Ovary (tissue), 9 donors: Measurements from ENCODE around the gene SV2C. TPM values are rescaled to one million over a fixed set of nuclear protein-coding genes. Genes with fewer than 3 reads are reported as not detected.

ENCODE experiments used
- DNase-seq, 5 donors: peaks; one replicate each; pipeline ENCODE4 v3.0.0-alpha.2; 2019 to 2020
- H3K27ac ChIP-seq, 2 donors: fragments of 200-600 bp; one replicate each; pipeline versions ENCODE4 v1.5.1 to v1.8.0; 2019 to 2022
- H3K27me3 ChIP-seq: fragments of 200-600 bp; one replicate; pipeline ENCODE4 v1.8.0; 2022
- H3K36me3 ChIP-seq: fragments of 200-600 bp; sonication (generic); one replicate; pipeline ENCODE4 v1.5.1; 2019
- H3K4me1 ChIP-seq: one replicate; pipeline ENCODE4 v1.8.1; 2013; ENCODE audit warnings: mild to moderate bottlenecking, moderate library complexity; ENCODE audit not compliant: insufficient read depth
- H3K4me3 ChIP-seq: fragments of 200-600 bp; sonication (generic); one replicate; pipeline ENCODE4 v1.5.1; 2017
- H3K9me3 ChIP-seq, 2 donors: fragments of 200-600 bp in 1 of 2; sonication (generic) in 1 of 2; one replicate each; pipeline versions ENCODE4 v1.5.1 to v1.8.1; 2013 to 2019; ENCODE audit warnings: mild to moderate bottlenecking in 1 of 2, moderate library complexity in 1 of 2
- EP300 ChIP-seq: sonication (generic); formaldehyde crosslinking; IDR thresholded peaks from one replicate; pipeline ENCODE4 v1.6.1; 2017; ENCODE audit warnings: antibody characterized with exemption
- POLR2A ChIP-seq: fragments of 450-650 bp; IDR thresholded peaks from one replicate; pipeline ENCODE4 v1.6.1; 2017; ENCODE audit warnings: antibody characterized with exemption, mild to moderate bottlenecking, moderate library complexity
- WGBS, 3 donors: extraction: QIAGEN DNeasy Blood & Tissue Kit in 1 of 3; methylation state at CpG; one replicate each; pipeline versions ENCODE4 v1.1.5 to v1.1.7; 2013 to 2017; 5-methylcytosine and 5-hydroxymethylcytosine counted together
- intact Hi-C, 4 donors: fragments of 100-400 bp; cut with DNase I; formaldehyde crosslinking; loops; one replicate each; pipeline versions ENCODE4 v1.11.0 to v1.15.1; 2022 to 2023
- polyA plus RNA-seq, 2 donors: library from polyadenylated mRNA; stranded (reverse); fragments of 200-250 nt in 1 of 2; fragments of 350-450 nt in 1 of 2; fragmentation: Illumina TruSeq in 1 of 2; extraction: RNeasy Lipid Tissue Mini Kit (QIAGEN cat#74804) in 1 of 2; gene quantifications; one replicate each; pipeline ENCODE4 v1.2.3, GENCODE V29; 2013 to 2014
- total RNA-seq, 7 donors: library from RNA; depleted of rRNA in 2 of 7; stranded (reverse); fragments of >200 nt in 2 of 7; fragmentation: NEBNext Ultra II Directional in 3 of 7; extraction: Animal tissue kit (Norgen Biotek cat#: 25700) in 3 of 7; gene quantifications; one replicate each; pipeline versions ENCODE4 v1.1.0 to v1.2.4, GENCODE V29; 2016 to 2023
- TF ChIP-seq, protein P1 (sequence below), 3 donors: fragments of 450-650 bp in 2 of 3; fragments of 200-600 bp in 1 of 3; IDR thresholded peaks; one replicate each; pipeline versions ENCODE4 v1.5.1 to v1.8.0; 2016 to 2022; ENCODE audit warnings: antibody characterized with exemption in 3 of 3, mild to moderate bottlenecking in 1 of 3
- donor health status: DM: no; HTN: no; CAD: no; lungs with moderate emphysema.
- donor health status: DM: no; HTN: no; CAD: no.
- donor health status: Bipolar disorder and iron deficiency.
- donor health status: DM: yes; HTN: yes; CAD: no.
- donor health status: DM: no; HTN: no; CAD: no.
- donor health status: DM: yes; HTN: yes; CAD: no.

SV2C gene
- total and polyA plus RNA-seq, 9 donors, result 0.10 to 1.3 (median 0.51) TPM

DNA sequence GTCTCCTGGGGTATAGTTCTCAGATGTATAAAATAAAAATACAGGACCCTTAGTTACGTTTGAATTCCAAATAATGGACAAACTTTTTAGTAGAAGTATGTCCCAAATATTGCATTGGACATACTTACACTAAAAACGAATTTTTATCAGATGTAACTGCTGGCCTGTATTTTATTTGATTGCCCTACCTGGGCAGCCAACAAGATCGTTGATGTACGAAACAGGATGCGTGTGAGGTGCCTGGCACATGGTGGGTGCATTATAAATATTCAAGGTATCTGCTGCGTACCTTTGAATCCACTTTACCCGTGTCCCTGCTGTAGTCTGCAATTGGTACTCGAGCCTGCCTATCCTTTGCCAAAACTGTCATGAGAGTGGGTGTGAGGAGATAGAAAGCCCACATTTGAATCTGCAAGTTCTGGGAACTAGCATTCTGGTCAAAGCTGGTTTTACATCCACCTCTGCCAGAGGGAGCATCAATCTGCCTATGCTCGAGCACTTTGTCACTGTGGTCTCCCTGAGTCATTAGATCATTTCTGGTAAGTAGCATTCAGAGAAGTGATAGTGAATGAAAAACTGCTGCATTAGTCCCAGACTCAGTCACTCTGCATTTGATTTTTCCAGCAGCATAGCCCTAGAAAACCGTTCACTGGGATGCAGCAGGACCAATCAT, 186.2 kb downstream of the SV2C start:
- Histone ChIP-seq H3K4me3 (no peak overlapping the region), H3K36me3 (no peaks in the 10 kb centered on the region), H3K4me1 (no peaks in the 10 kb centered on the region), H3K27ac (no peak overlapping the region), H3K27me3 (no peaks in the 10 kb centered on the region), H3K9me3 (no peaks in the 10 kb centered on the region)
- TF ChIP-seq EP300, result no peak
- TF ChIP-seq, protein P1, sequence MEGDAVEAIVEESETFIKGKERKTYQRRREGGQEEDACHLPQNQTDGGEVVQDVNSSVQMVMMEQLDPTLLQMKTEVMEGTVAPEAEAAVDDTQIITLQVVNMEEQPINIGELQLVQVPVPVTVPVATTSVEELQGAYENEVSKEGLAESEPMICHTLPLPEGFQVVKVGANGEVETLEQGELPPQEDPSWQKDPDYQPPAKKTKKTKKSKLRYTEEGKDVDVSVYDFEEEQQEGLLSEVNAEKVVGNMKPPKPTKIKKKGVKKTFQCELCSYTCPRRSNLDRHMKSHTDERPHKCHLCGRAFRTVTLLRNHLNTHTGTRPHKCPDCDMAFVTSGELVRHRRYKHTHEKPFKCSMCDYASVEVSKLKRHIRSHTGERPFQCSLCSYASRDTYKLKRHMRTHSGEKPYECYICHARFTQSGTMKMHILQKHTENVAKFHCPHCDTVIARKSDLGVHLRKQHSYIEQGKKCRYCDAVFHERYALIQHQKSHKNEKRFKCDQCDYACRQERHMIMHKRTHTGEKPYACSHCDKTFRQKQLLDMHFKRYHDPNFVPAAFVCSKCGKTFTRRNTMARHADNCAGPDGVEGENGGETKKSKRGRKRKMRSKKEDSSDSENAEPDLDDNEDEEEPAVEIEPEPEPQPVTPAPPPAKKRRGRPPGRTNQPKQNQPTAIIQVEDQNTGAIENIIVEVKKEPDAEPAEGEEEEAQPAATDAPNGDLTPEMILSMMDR (IDR thresholded peaks at IDR 0.05), result no peak
- no peak for TF ChIP-seq POLR2A
- intact Hi-C loops, result no loop called here
- no peak for DNase-seq
- 57 to 60% (median 58%) methylated on average over 10 of the region's 10 CpGs for WGBS, 3 donors

DNA sequence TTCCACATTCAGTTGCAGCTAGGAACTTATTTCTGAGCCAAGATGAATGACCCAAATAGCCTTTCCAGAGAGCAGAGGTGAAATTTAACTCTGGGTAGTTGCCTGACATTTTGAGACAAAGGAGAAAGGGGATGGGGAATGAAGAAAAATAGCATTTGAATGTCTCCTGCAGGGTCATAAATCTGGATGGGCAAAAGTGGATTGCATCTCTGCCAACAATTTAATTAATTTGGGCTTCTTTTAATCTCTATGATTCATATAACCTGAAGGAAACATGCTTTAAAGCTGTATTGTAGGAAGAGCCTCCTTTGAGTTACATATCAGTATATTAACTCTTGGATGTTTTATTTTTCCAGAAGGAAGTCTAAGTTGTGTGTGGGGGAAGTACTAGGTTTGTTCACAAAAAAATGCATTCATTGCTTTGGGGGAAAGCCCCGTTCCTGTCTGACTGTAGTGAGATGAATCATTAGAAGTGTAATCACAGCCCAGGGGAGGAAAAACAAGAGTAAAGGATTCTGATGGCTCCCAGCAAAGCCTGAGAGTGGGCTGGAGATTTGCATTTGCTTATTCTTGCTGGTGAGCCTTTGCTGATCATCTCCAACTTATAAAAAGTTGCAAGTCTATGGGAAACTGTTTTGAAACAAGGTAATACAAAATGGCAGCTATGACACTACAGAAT, 186.9 kb downstream of the SV2C start:
- 0 to 3% (median 2%) methylated on average over 1 of the region's 1 CpG for WGBS, 3 donors
- DNase-seq, result no peak
- TF ChIP-seq EP300, result no peak
- no peak for TF ChIP-seq POLR2A
- H3K4me3 ChIP-seq, result no peak overlapping the region
- no peaks in the 10 kb centered on the region for H3K36me3 ChIP-seq
- no peaks in the 10 kb centered on the region for H3K27me3 ChIP-seq
- intact Hi-C loops, result no loop called here
- no peaks in the 10 kb centered on the region for H3K9me3 ChIP-seq
- no peaks in the 10 kb centered on the region for H3K4me1 ChIP-seq
- H3K27ac ChIP-seq, result no peak overlapping the region

DNA sequence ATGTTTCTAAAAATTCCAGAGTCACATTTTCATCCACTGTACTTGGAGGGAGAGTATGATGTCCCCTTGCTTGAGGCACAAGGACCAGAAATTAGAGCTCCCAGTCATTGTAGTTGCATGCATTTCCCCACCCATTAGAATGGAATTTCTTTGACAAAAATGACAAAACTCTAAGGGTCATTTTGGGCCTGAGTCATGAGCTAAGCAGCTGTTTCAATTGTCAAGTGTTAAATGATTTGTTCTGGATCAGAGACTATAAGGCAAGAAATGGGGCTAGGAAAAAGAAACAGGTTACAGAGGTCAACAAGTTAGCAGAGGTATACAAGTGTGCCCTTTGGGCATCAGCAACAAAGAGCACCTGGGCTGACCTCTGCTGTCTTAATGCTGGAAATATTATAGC, 188.7 kb downstream of the SV2C start:
- TF ChIP-seq, protein P1 (IDR thresholded peaks at IDR 0.05), result no peak
- TF ChIP-seq POLR2A (no peak), EP300 (no peak)
- intact Hi-C loops, result no loop called here
- H3K4me3 ChIP-seq, result no peak overlapping the region

DNA sequence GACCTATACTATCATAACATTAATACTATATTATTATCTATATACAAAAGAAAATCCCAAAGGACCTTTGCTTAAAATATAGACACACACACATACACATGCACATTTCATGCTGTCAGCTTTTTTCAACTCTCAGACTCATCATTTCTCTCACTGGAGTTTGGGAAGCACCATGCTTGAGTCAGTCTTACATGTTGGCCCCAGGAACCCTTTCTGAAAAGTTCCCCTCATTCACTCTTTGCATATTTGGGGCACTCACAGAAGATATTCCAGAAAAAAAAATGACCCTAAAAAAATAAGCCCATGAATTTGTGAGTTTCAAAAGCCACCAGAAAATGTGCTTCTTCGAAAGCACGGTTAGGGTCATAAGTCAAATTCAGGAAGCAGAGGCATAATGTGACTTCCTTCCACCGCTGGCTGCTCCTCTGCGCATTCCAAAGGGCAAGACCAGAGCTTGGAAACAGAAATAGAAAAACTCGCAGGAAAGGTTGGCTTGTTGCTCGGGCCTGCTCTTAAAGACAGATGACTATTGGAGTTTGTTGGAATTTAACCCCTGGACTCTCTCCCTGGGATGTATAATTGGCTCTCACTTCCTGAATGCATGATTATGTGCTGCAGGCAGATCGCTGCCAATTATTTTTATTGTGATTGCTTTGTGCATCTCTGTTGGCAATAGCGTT, 190.2 kb downstream of the SV2C start:
- Histone ChIP-seq H3K4me3 (no peak overlapping the region), H3K36me3 (no peaks in the 10 kb centered on the region), H3K27me3 (no peaks in the 10 kb centered on the region), H3K27ac (no peak overlapping the region), H3K9me3 (no peaks in the 10 kb centered on the region), H3K4me1 (no peaks in the 10 kb centered on the region)
- intact Hi-C loops, result no loop called here
- no peak for DNase-seq
- WGBS, 3 donors, result 46 to 72% (median 63%) methylated on average over 8 of the region's 8 CpGs
- TF ChIP-seq POLR2A, result no peak
- TF ChIP-seq, protein P1 (IDR thresholded peaks at IDR 0.05), result no peak
- TF ChIP-seq EP300, result no peak

More for the DNA sequence above, 188.7 kb downstream of the SV2C start:
- Histone ChIP-seq H3K4me1 (no peaks in the 10 kb centered on the region), H3K27ac (no peak overlapping the region), H3K27me3 (no peaks in the 10 kb centered on the region), H3K9me3 (no peaks in the 10 kb centered on the region), H3K36me3 (no peaks in the 10 kb centered on the region)
- DNase-seq, result no peak

DNA sequence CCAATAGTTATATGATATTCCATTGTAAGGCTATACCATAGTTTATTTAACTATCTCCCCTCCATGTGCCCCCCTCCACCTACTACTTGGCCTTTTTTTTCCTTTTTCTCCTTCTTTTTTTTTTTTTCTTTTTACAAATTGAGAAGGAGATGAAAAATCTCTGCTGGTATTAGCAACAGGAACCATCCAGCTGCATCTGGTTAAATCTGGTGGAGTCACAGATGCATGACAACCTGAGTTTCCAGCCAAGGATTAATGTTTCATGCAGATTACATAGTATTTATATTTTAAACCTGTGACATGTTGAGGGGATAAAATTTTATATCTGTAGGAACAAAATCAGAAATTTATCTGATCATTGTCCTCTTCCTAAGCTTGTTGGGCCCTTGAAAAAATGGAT, 191.4 kb downstream of the SV2C start:
- Histone ChIP-seq H3K9me3 (no peaks in the 10 kb centered on the region), H3K4me1 (no peaks in the 10 kb centered on the region), H3K27me3 (no peaks in the 10 kb centered on the region), H3K4me3 (no peak overlapping the region), H3K27ac (no peak overlapping the region), H3K36me3 (no peaks in the 10 kb centered on the region)
- intact Hi-C loops, result no loop called here
- TF ChIP-seq, protein P1 (IDR thresholded peaks at IDR 0.05), result no peak
- TF ChIP-seq EP300, result no peak
- no peak for DNase-seq
